NT2/D1 (cell line): Measurements from ENCODE around the gene MOB3B.

Experiments
- DNase-seq: peaks from one replicate; pipeline ENCODE4 v3.0.0-alpha.2; 2011; ENCODE audit warnings: low read depth, low spot score
- H3K27me3 ChIP-seq: 2 replicates; pipeline ENCODE4 v1.6.0; 2011; ENCODE audit warnings: mild to moderate bottlenecking; ENCODE audit not compliant: insufficient read length, insufficient read depth
- H3K36me3 ChIP-seq: 2 replicates; pipeline ENCODE4 v1.6.1; 2011; ENCODE audit warnings: mild to moderate bottlenecking, low read length, mixed read lengths; ENCODE audit not compliant: insufficient read depth, insufficient read length
- H3K4me1 ChIP-seq: 2 replicates; pipeline ENCODE4 v1.5.1; 2011; ENCODE audit not compliant: insufficient read depth, insufficient read length
- H3K4me3 ChIP-seq: 2 replicates; pipeline ENCODE4 v1.5.1; 2011; ENCODE audit warnings: low read depth; ENCODE audit not compliant: insufficient read length
- H3K9ac ChIP-seq: 2 replicates; pipeline ENCODE4 v1.6.0; 2011; ENCODE audit warnings: low read depth; ENCODE audit not compliant: insufficient read length
- H3K9me3 ChIP-seq: 2 replicates; pipeline ENCODE4 v1.5.1; 2011; ENCODE audit warnings: mild to moderate bottlenecking, low read length; ENCODE audit not compliant: insufficient read depth
- SUZ12 ChIP-seq: IDR thresholded peaks from 2 replicates; pipeline ENCODE4 v1.6.1; 2011; ENCODE audit not compliant: insufficient read length, insufficient read depth; ENCODE audit errors: extremely low read depth
- YY1 ChIP-seq: IDR thresholded peaks from 2 replicates; pipeline ENCODE4 v1.6.1; 2011; ENCODE audit not compliant: insufficient read length, insufficient read depth
- ZNF274 ChIP-seq: IDR thresholded peaks from 2 replicates; pipeline ENCODE4 v1.6.1; 2011; ENCODE audit warnings: mild to moderate bottlenecking, low read depth, low read length

The MOB3B gene

GRCh38 chr9:27527702-27528075 is 1.9 kb downstream of the MOB3B start:
- Histone ChIP-seq H3K4me3 (peak overlapping the region; percentile 89), H3K36me3 (no peaks in the 10 kb centered on the region), H3K9ac (peak overlapping the region; percentile 44), H3K9me3 (no peaks in the 10 kb centered on the region), H3K27me3 (peaks cover 9% of the 10 kb centered on the region), H3K4me1 (no peaks in the 10 kb centered on the region)
- no peak for DNase-seq
- TF ChIP-seq YY1: no peak
- no peak for TF ChIP-seq ZNF274
- no peak for TF ChIP-seq SUZ12

GRCh38 chr9:27524236-27524635 is 5.4 kb downstream of the MOB3B start, which contains the start of gene IFNK:
TSS of gene IFNK (plus strand) at chr9:27524290. CDS start at chr9:27524337, 47 bp downstream.
- TF ChIP-seq SUZ12 (no peak), ZNF274 (no peak), YY1 (no peak)
- Histone ChIP-seq H3K27me3 (peaks cover 9% of the 10 kb centered on the region), H3K9ac (no peak within 1 kb of the TSS), H3K36me3 (no peaks in the 10 kb centered on the region), H3K4me1 (no peaks in the 10 kb centered on the region), H3K9me3 (no peaks in the 10 kb centered on the region), H3K4me3 (no peak within 1 kb of the TSS)
- DNase-seq: no peak

- no peak overlapping the region for H3K9ac ChIP-seq
- H3K36me3 ChIP-seq: no peaks in the 10 kb centered on the region
- no peak for TF ChIP-seq SUZ12
- no peak for TF ChIP-seq YY1
- no peak for TF ChIP-seq ZNF274
- H3K4me3 ChIP-seq: no peak overlapping the region
- H3K4me1 ChIP-seq: no peaks in the 10 kb centered on the region
- DNase-seq: peak; percentile 16
- peaks cover 9% of the 10 kb centered on the region for H3K27me3 ChIP-seq
- H3K9me3 ChIP-seq: no peaks in the 10 kb centered on the region
These were observed 6.5 kb downstream of the MOB3B start for GRCh38 chr9:27523141-27523540.

GRCh38 chr9:27520986-27521385 is 8.6 kb downstream of the MOB3B start:
- no peaks in the 10 kb centered on the region for H3K9me3 ChIP-seq
- H3K4me1 ChIP-seq: no peaks in the 10 kb centered on the region
- H3K4me3 ChIP-seq: no peak overlapping the region
- H3K9ac ChIP-seq: no peak overlapping the region
- no peaks in the 10 kb centered on the region for H3K27me3 ChIP-seq
- TF ChIP-seq ZNF274 (no peak), SUZ12 (no peak), YY1 (no peak)
- no peak for DNase-seq
- H3K36me3 ChIP-seq: no peaks in the 10 kb centered on the region

- no peak for DNase-seq
- Histone ChIP-seq H3K4me3 (no peak overlapping the region), H3K27me3 (no peaks in the 10 kb centered on the region), H3K4me1 (no peaks in the 10 kb centered on the region), H3K36me3 (no peaks in the 10 kb centered on the region), H3K9me3 (no peaks in the 10 kb centered on the region), H3K9ac (no peak overlapping the region)
- TF ChIP-seq YY1: no peak
- no peak for TF ChIP-seq SUZ12
- TF ChIP-seq ZNF274: no peak
These were observed 9.8 kb downstream of the MOB3B start for GRCh38 chr9:27519466-27520465.

- TF ChIP-seq SUZ12 (no peak), ZNF274 (no peak), YY1 (no peak)
- Histone ChIP-seq H3K9me3 (no peaks in the 10 kb centered on the region), H3K36me3 (no peaks in the 10 kb centered on the region), H3K9ac (no peak overlapping the region), H3K27me3 (no peaks in the 10 kb centered on the region), H3K4me1 (no peaks in the 10 kb centered on the region), H3K4me3 (no peak overlapping the region)
- no peak for DNase-seq
These were observed 10.8 kb downstream of the MOB3B start for GRCh38 chr9:27518809-27519208.

GRCh38 chr9:27518006-27518405 is 11.6 kb downstream of the MOB3B start:
- Histone ChIP-seq H3K4me3 (no peak overlapping the region), H3K36me3 (no peaks in the 10 kb centered on the region), H3K9me3 (no peaks in the 10 kb centered on the region), H3K4me1 (no peaks in the 10 kb centered on the region), H3K27me3 (no peaks in the 10 kb centered on the region), H3K9ac (no peak overlapping the region)
- TF ChIP-seq ZNF274 (no peak), YY1 (no peak)
- no peak for DNase-seq
